GM19193 (cell line): Measurements from ENCODE around the gene OLFML2B.

Source experiments
- POLR2A ChIP-seq: IDR thresholded peaks from 4 replicates; pipeline ENCODE4 v1.6.1; 2011; ENCODE audit not compliant: insufficient read depth, insufficient read length; ENCODE audit errors: extremely low read depth

OLFML2B gene

DNA sequence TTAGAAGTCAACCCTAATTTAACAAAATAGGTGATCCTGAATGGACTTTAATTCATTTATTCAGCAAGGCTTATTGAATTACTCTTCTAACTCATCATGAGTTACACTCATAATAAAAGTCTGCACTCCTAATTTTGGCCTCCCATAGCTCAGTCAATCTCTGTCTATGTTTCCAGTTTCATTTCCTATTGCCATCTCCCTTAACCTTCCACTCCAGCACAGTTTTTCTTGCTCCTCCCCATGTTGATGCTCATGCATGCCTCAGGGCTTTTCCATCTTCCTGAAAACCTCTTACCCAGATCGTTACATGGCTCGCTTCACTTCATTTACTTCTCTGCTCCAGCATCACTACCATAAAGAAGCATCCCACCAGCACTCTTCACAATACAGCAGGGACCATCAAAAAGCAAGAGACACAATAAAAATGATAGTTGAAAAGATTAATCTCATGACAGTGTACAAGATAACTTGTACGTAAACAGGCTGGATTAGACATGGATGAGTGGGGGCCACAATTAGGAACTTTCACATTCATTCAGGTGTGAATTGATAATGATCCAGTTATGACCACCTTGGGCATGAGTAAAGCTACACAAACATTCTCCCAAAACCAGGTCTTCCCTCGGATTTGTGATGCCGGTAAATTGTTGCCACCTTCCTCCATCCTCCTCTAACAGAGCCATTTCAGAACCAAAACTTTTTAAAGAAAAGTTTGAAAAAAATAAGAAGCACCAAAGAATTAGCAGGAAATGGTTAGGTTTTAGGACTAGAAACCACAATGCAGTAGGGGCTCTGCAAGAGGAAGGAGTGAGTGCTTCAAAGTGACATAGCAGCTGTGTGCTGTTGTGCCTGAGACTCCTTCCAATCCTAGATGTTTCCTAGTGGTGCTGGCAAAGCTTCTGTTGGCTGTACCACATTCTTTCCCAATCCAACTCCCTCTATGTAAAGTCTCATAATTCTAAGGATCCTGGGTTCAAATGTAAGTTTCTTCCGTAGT is 89.8 kb downstream of the OLFML2B start:
- no peak for TF ChIP-seq POLR2A
